ENCODE results near the gene DPH7.

Gene DPH7

GRCh38 chr9:137590123-137590468 lies 11.4 kb upstream of the DPH7 start:
- H3K4me3 ChIP-seq (ENCODE audit: low read depth, low read length), result peak overlapping the region; percentile 78
- TF ChIP-seq MAX (IDR thresholded peaks at IDR 0.05; ENCODE audit: low read depth, low read length) (no peak), POLR2A (IDR thresholded peaks at IDR 0.05; ENCODE audit: extremely low read depth, insufficient read length) (no peak), MYC (IDR thresholded peaks at IDR 0.05; ENCODE audit: low read depth, low read length) (no peak), CTCF (IDR thresholded peaks at IDR 0.05; ENCODE audit: low read depth, low read length) (no peak)
- DNase-seq (ENCODE audit: low read depth), result no peak

GRCh38 chr9:137589441-137590122 lies 10.9 kb upstream of the DPH7 start:
- DNase-seq (ENCODE audit: low read depth), result peak; percentile 42
- no peak for TF ChIP-seq POLR2A (IDR thresholded peaks at IDR 0.05; ENCODE audit: extremely low read depth, insufficient read length)
- TF ChIP-seq MYC (IDR thresholded peaks at IDR 0.05; ENCODE audit: low read depth, low read length), result no peak
- TF ChIP-seq MAX (IDR thresholded peaks at IDR 0.05; ENCODE audit: low read depth, low read length), result no peak
- TF ChIP-seq CTCF (IDR thresholded peaks at IDR 0.05; ENCODE audit: low read depth, low read length), result no peak
- H3K4me3 ChIP-seq (ENCODE audit: low read depth, low read length), result peak overlapping the region; percentile 78

GRCh38 chr9:137588891-137589290 lies 10.2 kb upstream of the DPH7 start:
- peak overlapping the region; percentile 78 for H3K4me3 ChIP-seq (ENCODE audit: low read depth, low read length)
- no peak for TF ChIP-seq POLR2A (IDR thresholded peaks at IDR 0.05; ENCODE audit: extremely low read depth, insufficient read length)
- TF ChIP-seq MAX (IDR thresholded peaks at IDR 0.05; ENCODE audit: low read depth, low read length), result no peak
- TF ChIP-seq MYC (IDR thresholded peaks at IDR 0.05; ENCODE audit: low read depth, low read length), result no peak
- TF ChIP-seq CTCF (IDR thresholded peaks at IDR 0.05; ENCODE audit: low read depth, low read length), result no peak
- no peak for DNase-seq (ENCODE audit: low read depth)

- TF ChIP-seq MAX (IDR thresholded peaks at IDR 0.05; ENCODE audit: low read depth, low read length), result no peak
- no peak for DNase-seq (ENCODE audit: low read depth)
- H3K4me3 ChIP-seq (ENCODE audit: low read depth, low read length), result no peak overlapping the region
Measured at GRCh38 chr9:137588311-137588710, 9.6 kb upstream of the DPH7 start.

- no peak overlapping the region for H3K4me3 ChIP-seq (ENCODE audit: low read depth, low read length)
- no peak for TF ChIP-seq MYC (IDR thresholded peaks at IDR 0.05; ENCODE audit: low read depth, low read length)
- DNase-seq (ENCODE audit: low read depth), result no peak
Measured at GRCh38 chr9:137586854-137587253, 8.1 kb upstream of the DPH7 start.

GRCh38 chr9:137583957-137584356 lies 5.2 kb upstream of the DPH7 start:
- TF ChIP-seq MAX (IDR thresholded peaks at IDR 0.05; ENCODE audit: low read depth, low read length), result no peak
- TF ChIP-seq CTCF (IDR thresholded peaks at IDR 0.05; ENCODE audit: low read depth, low read length), result no peak
- no peak for TF ChIP-seq MYC (IDR thresholded peaks at IDR 0.05; ENCODE audit: low read depth, low read length)
- TF ChIP-seq POLR2A (IDR thresholded peaks at IDR 0.05; ENCODE audit: extremely low read depth, insufficient read length), result no peak
- H3K4me3 ChIP-seq (ENCODE audit: low read depth, low read length), result no peak overlapping the region
- no peak for DNase-seq (ENCODE audit: low read depth)

GRCh38 chr9:137583347-137583746 lies 4.6 kb upstream of the DPH7 start:
- no peak overlapping the region for H3K4me3 ChIP-seq (ENCODE audit: low read depth, low read length)
- no peak for DNase-seq (ENCODE audit: low read depth)
- TF ChIP-seq POLR2A (IDR thresholded peaks at IDR 0.05; ENCODE audit: extremely low read depth, insufficient read length) (no peak), MAX (IDR thresholded peaks at IDR 0.05; ENCODE audit: low read depth, low read length) (no peak), CTCF (IDR thresholded peaks at IDR 0.05; ENCODE audit: low read depth, low read length) (no peak), MYC (IDR thresholded peaks at IDR 0.05; ENCODE audit: low read depth, low read length) (no peak)
